WTC11 (cell line): ENCODE measurements around the gene SEC16A. TPM values are rescaled to one million over a fixed set of nuclear protein-coding genes. Genes with fewer than 3 reads are reported as not detected.

ENCODE experiments used
- ERG ChIP-seq: fragments of 250-450 bp; sonication (Bioruptor Pico); IDR thresholded peaks from 2 replicates; pipeline ENCODE4 v1.8.0; 2021; ENCODE audit warnings: mild to moderate bottlenecking
- ETV6 ChIP-seq: sonication (generic); formaldehyde crosslinking; IDR thresholded peaks from 2 replicates; pipeline ENCODE4 v1.8.1; 2022; ENCODE audit warnings: mild to moderate bottlenecking, missing genetic modification reagents
- GABPB1 ChIP-seq: sonication (generic); formaldehyde crosslinking; IDR thresholded peaks from 2 replicates; pipeline ENCODE4 v1.8.1; 2023; ENCODE audit warnings: mild to moderate bottlenecking, missing genetic modification reagents
- IRF2 ChIP-seq: sonication (generic); formaldehyde crosslinking; IDR thresholded peaks from 2 replicates; pipeline ENCODE4 v1.8.0; 2022; ENCODE audit warnings: low read depth, missing genetic modification reagents, borderline replicate concordance
- JAZF1 ChIP-seq: fragments of 250-450 bp; sonication (Bioruptor Pico); IDR thresholded peaks from 2 replicates; pipeline ENCODE4 v1.9.0; 2021; ENCODE audit warnings: moderate library complexity, mild to moderate bottlenecking, inconsistent platforms
- NR2C2 ChIP-seq: sonication (generic); formaldehyde crosslinking; IDR thresholded peaks from 2 replicates; pipeline ENCODE4 v1.8.0; 2022; ENCODE audit warnings: mild to moderate bottlenecking, missing genetic modification reagents
- RELA ChIP-seq: sonication (generic); formaldehyde crosslinking; IDR thresholded peaks from 2 replicates; pipeline ENCODE4 v1.8.1; 2022; ENCODE audit warnings: missing genetic modification reagents, mild to moderate bottlenecking, borderline replicate concordance
- SOX15 ChIP-seq: fragments of 250-450 bp; sonication (Bioruptor Pico); IDR thresholded peaks from 2 replicates; pipeline ENCODE4 v1.9.0; 2021; ENCODE audit warnings: mild to moderate bottlenecking
- ZNF512 ChIP-seq: sonication (generic); formaldehyde crosslinking; IDR thresholded peaks from 2 replicates; pipeline ENCODE4 v1.8.1; 2022; ENCODE audit warnings: missing genetic modification reagents, borderline replicate concordance
- ZNF532 ChIP-seq: fragments of 250-450 bp; sonication (Bioruptor Pico); IDR thresholded peaks from 2 replicates; pipeline ENCODE4 v1.9.0; 2021; ENCODE audit warnings: mild to moderate bottlenecking, borderline replicate concordance
- total RNA-seq: library from RNA; stranded (reverse); gene quantifications from 3 replicates; pipeline ENCODE4 v1.2.3, GENCODE V29; 2021
- TF ChIP-seq, protein P1 (sequence below): sonication (generic); formaldehyde crosslinking; IDR thresholded peaks from 2 replicates; pipeline ENCODE4 v1.8.0; 2023; ENCODE audit warnings: missing genetic modification reagents, mild to moderate bottlenecking, borderline replicate concordance
- TF ChIP-seq, protein P2 (sequence below): sonication (generic); formaldehyde crosslinking; IDR thresholded peaks from 2 replicates; pipeline ENCODE4 v1.8.1; 2022; ENCODE audit warnings: low read depth, mild to moderate bottlenecking, moderate library complexity, missing genetic modification reagents, borderline replicate concordance

The SEC16A gene
- total RNA-seq, 1 experiment from 2014 or later = 70.9 TPM

- no peak for TF ChIP-seq ZNF512
- peak; percentile 38; the same call in 1 of the 2 replicates for TF ChIP-seq ETV6
- TF ChIP-seq NR2C2 (CRISPR knock-in tag) = no peak
- peak; percentile 71; the same call in 1 of the 2 replicates for TF ChIP-seq GABPB1 (CRISPR knock-in tag)
- no peak for TF ChIP-seq RELA (CRISPR knock-in tag)
- TF ChIP-seq, protein P1, sequence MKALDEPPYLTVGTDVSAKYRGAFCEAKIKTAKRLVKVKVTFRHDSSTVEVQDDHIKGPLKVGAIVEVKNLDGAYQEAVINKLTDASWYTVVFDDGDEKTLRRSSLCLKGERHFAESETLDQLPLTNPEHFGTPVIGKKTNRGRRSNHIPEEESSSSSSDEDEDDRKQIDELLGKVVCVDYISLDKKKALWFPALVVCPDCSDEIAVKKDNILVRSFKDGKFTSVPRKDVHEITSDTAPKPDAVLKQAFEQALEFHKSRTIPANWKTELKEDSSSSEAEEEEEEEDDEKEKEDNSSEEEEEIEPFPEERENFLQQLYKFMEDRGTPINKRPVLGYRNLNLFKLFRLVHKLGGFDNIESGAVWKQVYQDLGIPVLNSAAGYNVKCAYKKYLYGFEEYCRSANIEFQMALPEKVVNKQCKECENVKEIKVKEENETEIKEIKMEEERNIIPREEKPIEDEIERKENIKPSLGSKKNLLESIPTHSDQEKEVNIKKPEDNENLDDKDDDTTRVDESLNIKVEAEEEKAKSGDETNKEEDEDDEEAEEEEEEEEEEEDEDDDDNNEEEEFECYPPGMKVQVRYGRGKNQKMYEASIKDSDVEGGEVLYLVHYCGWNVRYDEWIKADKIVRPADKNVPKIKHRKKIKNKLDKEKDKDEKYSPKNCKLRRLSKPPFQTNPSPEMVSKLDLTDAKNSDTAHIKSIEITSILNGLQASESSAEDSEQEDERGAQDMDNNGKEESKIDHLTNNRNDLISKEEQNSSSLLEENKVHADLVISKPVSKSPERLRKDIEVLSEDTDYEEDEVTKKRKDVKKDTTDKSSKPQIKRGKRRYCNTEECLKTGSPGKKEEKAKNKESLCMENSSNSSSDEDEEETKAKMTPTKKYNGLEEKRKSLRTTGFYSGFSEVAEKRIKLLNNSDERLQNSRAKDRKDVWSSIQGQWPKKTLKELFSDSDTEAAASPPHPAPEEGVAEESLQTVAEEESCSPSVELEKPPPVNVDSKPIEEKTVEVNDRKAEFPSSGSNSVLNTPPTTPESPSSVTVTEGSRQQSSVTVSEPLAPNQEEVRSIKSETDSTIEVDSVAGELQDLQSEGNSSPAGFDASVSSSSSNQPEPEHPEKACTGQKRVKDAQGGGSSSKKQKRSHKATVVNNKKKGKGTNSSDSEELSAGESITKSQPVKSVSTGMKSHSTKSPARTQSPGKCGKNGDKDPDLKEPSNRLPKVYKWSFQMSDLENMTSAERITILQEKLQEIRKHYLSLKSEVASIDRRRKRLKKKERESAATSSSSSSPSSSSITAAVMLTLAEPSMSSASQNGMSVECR = no peak
- no peak for TF ChIP-seq JAZF1 (CRISPR knock-in tag)
- TF ChIP-seq SOX15 (CRISPR knock-in tag) = no peak
- no peak for TF ChIP-seq IRF2 (CRISPR knock-in tag)
- TF ChIP-seq, protein P2, sequence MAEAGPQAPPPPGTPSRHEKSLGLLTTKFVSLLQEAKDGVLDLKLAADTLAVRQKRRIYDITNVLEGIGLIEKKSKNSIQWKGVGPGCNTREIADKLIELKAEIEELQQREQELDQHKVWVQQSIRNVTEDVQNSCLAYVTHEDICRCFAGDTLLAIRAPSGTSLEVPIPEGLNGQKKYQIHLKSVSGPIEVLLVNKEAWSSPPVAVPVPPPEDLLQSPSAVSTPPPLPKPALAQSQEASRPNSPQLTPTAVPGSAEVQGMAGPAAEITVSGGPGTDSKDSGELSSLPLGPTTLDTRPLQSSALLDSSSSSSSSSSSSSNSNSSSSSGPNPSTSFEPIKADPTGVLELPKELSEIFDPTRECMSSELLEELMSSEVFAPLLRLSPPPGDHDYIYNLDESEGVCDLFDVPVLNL (CRISPR knock-in tag) = 0 out of 2 replicates have a peak, but pooled peaks have one; percentile 63
- TF ChIP-seq ZNF532 (CRISPR knock-in tag) = 0 out of 2 replicates have a peak, but pooled peaks have one; percentile 45
- TF ChIP-seq ERG (CRISPR knock-in tag) = 0 out of 2 replicates have a peak, but pooled peaks have one; percentile 32
- TF ChIP-seq, all 79 proteins: peak for 20
Observed at GRCh38 chr9:136482793-136483588, at the start of gene SEC16A (continued).
